Stimulated activated naive CD8-positive, alpha-beta T cell treated with anti-CD3 and anti-CD28 coated beads, Interleukin-15, Interleukin-2, amounts not matched to agents 100 U/mL and 50 U/mL, for 24 hours (primary cell): ENCODE results near the gene NDST3.

ENCODE experiments used
- ATAC-seq: fragments of 150-1000 bp; cut with Tn5 transposase; one replicate; pipeline ENCODE4 v1.10.0; 2021
- DNase-seq: peaks from one replicate; pipeline ENCODE4 v3.0.0; 2021

NDST3 gene

GRCh38 chr4:118081434-118081833 is 47.1 kb downstream of the NDST3 start:
- no peak for DNase-seq
- no peak for ATAC-seq

- no peak for DNase-seq
- no peak for ATAC-seq
Observed at GRCh38 chr4:118082182-118082581, 47.9 kb downstream of the NDST3 start.

GRCh38 chr4:118085700-118086099 is 51.4 kb downstream of the NDST3 start:
- ATAC-seq (no peak), DNase-seq (no peak)

GRCh38 chr4:118086344-118086743 is 52.1 kb downstream of the NDST3 start:
- ATAC-seq (peak; percentile 66), DNase-seq (peak; percentile 13)

- DNase-seq (no peak), ATAC-seq (no peak)
Observed at GRCh38 chr4:118087366-118087765, 53.1 kb downstream of the NDST3 start.

GRCh38 chr4:118099106-118099505 is 64.8 kb downstream of the NDST3 start:
- ATAC-seq: no peak
- no peak for DNase-seq

GRCh38 chr4:118102195-118102594 is 67.9 kb downstream of the NDST3 start:
- DNase-seq (no peak), ATAC-seq (no peak)

- ATAC-seq (no peak), DNase-seq (no peak)
Observed at GRCh38 chr4:118112117-118113046, 78.1 kb downstream of the NDST3 start.

GRCh38 chr4:118113220-118113619 is 78.9 kb downstream of the NDST3 start:
- no peak for DNase-seq
- no peak for ATAC-seq

GRCh38 chr4:118114720-118115119 is 80.4 kb downstream of the NDST3 start:
- ATAC-seq (no peak), DNase-seq (no peak)

- no peak for ATAC-seq
Observed at GRCh38 chr4:118120120-118120760, 86.0 kb downstream of the NDST3 start.

GRCh38 chr4:118124997-118125396 is 90.7 kb downstream of the NDST3 start:
- no peak for ATAC-seq
- no peak for DNase-seq

More at GRCh38 chr4:118120120-118120760, 86.0 kb downstream of the NDST3 start:
- DNase-seq: no peak

GRCh38 chr4:118139241-118139640 is 105.0 kb downstream of the NDST3 start:
- DNase-seq (no peak), ATAC-seq (no peak)

- ATAC-seq (no peak), DNase-seq (no peak)
Observed at GRCh38 chr4:118141240-118141639, 107.0 kb downstream of the NDST3 start.

GRCh38 chr4:118154649-118155048 is 120.4 kb downstream of the NDST3 start:
- no peak for DNase-seq
- no peak for ATAC-seq

- DNase-seq (no peak), ATAC-seq (no peak)
Observed at GRCh38 chr4:118155516-118155915, 121.2 kb downstream of the NDST3 start.

- DNase-seq (no peak), ATAC-seq (no peak)
Observed at GRCh38 chr4:118158763-118159375, 124.6 kb downstream of the NDST3 start.

GRCh38 chr4:118167306-118167705 is 133.0 kb downstream of the NDST3 start:
- no peak for DNase-seq
- no peak for ATAC-seq

GRCh38 chr4:118171381-118171780 is 137.1 kb downstream of the NDST3 start:
- ATAC-seq: no peak
- no peak for DNase-seq

GRCh38 chr4:118173126-118173525 is 138.8 kb downstream of the NDST3 start:
- no peak for DNase-seq
- ATAC-seq: no peak

- no peak for DNase-seq
- ATAC-seq: no peak
Observed at GRCh38 chr4:118173956-118174725, 139.9 kb downstream of the NDST3 start.

- DNase-seq: no peak
- no peak for ATAC-seq
Observed at GRCh38 chr4:118175506-118175905, 141.2 kb downstream of the NDST3 start.
